ENCODE results near the gene NT5C3B. TPM values are rescaled to one million over a fixed set of nuclear protein-coding genes. Genes with fewer than 3 reads are reported as not detected.
"Not testable (repeated sequence)": the region's sequence is repeated elsewhere in the genome, so short reads cannot be mapped to it uniquely, and the experiment has no call there.

The NT5C3B gene
- total and polyA plus RNA-seq, 4 donors = 34.9 to 68.5 (median 37.9) TPM

GRCh38 chr17:41848788-41849187, 12.8 kb upstream of the NT5C3B start:
- H3K4me3 ChIP-seq = no peak overlapping the region
- no peaks in the 10 kb centered on the region for H3K27me3 ChIP-seq (ENCODE audit: control insufficient read depth in 3 of 3, insufficient read depth in 3 of 3, low read length in 2 of 3)
- peaks cover 0 to 6% (median 4%) of the 10 kb centered on the region in 4 donors for H3K36me3 ChIP-seq (ENCODE audit: control insufficient read depth in 4 of 4, insufficient read depth in 4 of 4, low read length in 4 of 4)
- H3K9me3 ChIP-seq (ENCODE audit: control insufficient read depth in 4 of 4, insufficient read depth in 3 of 4, low read length in 3 of 4) = no peaks in the 10 kb centered on the region
- no peak for DNase-seq
- no peak for ATAC-seq (ENCODE audit: insufficient read depth, low FRiP score)
- H3K9ac ChIP-seq (ENCODE audit: insufficient read depth in 1 of 2, low read length in 2 of 2) = no peak overlapping the region
- H3K27ac ChIP-seq (ENCODE audit: low read depth in 1 of 2, low read length in 1 of 2) = no peak overlapping the region
- WGBS, 2 donors = 74 to 86% methylated on average over 4 of the region's 4 CpGs
- no peak for TF ChIP-seq CTCF (IDR thresholded peaks at IDR 0.05; ENCODE audit: control extremely low read depth, extremely low read depth)
- peaks cover 0 to 10% (median 5%) of the 10 kb centered on the region in 5 donors for H3K4me1 ChIP-seq (ENCODE audit: control insufficient read depth in 5 of 5, insufficient read depth in 5 of 5, low read length in 5 of 5)

- H3K36me3 ChIP-seq (ENCODE audit: control insufficient read depth in 4 of 4, insufficient read depth in 4 of 4, low read length in 4 of 4) = peaks cover 0 to 2% (median 0%) of the 10 kb centered on the region in 4 donors
- no peak for DNase-seq
- no peaks in the 10 kb centered on the region for H3K9me3 ChIP-seq (ENCODE audit: control insufficient read depth in 4 of 4, insufficient read depth in 3 of 4, low read length in 3 of 4)
- no peak overlapping the region for H3K27ac ChIP-seq (ENCODE audit: low read depth in 1 of 2, low read length in 1 of 2)
- no peaks in the 10 kb centered on the region for H3K27me3 ChIP-seq (ENCODE audit: control insufficient read depth in 3 of 3, insufficient read depth in 3 of 3, low read length in 2 of 3)
- H3K4me3 ChIP-seq = no peak overlapping the region
- ATAC-seq (ENCODE audit: insufficient read depth, low FRiP score) = no peak
- no peak overlapping the region for H3K9ac ChIP-seq (ENCODE audit: insufficient read depth in 1 of 2, low read length in 2 of 2)
- H3K4me1 ChIP-seq (ENCODE audit: control insufficient read depth in 5 of 5, insufficient read depth in 5 of 5, low read length in 5 of 5) = peaks cover 0 to 6% (median 0%) of the 10 kb centered on the region in 5 donors
- TF ChIP-seq CTCF (IDR thresholded peaks at IDR 0.05; ENCODE audit: control extremely low read depth, extremely low read depth) = no peak
- WGBS, 2 donors = 93 to 94% methylated on average over 6 of the region's 6 CpGs
Observed at GRCh38 chr17:41844971-41845370, 8.9 kb upstream of the NT5C3B start.

- not testable (repeated sequence) for H3K9me3 ChIP-seq (ENCODE audit: control insufficient read depth in 4 of 4, insufficient read depth in 3 of 4, low read length in 3 of 4); H3K36me3 ChIP-seq (ENCODE audit: control insufficient read depth in 4 of 4, insufficient read depth in 4 of 4, low read length in 4 of 4); ATAC-seq (ENCODE audit: insufficient read depth, low FRiP score); H3K27me3 ChIP-seq (ENCODE audit: control insufficient read depth in 3 of 3, insufficient read depth in 3 of 3, low read length in 2 of 3); H3K9ac ChIP-seq (ENCODE audit: insufficient read depth in 1 of 2, low read length in 2 of 2); H3K4me3 ChIP-seq; H3K4me1 ChIP-seq (ENCODE audit: control insufficient read depth in 5 of 5, insufficient read depth in 5 of 5, low read length in 5 of 5); DNase-seq; H3K27ac ChIP-seq (ENCODE audit: low read depth in 1 of 2, low read length in 1 of 2)
- WGBS, 2 donors = 58 to 87% methylated on average over 6 of the region's 6 CpGs
Observed at GRCh38 chr17:41840781-41841180, 4.7 kb upstream of the NT5C3B start.

- H3K9me3 ChIP-seq (ENCODE audit: control insufficient read depth in 4 of 4, insufficient read depth in 3 of 4, low read length in 3 of 4); H3K4me3 ChIP-seq; H3K27ac ChIP-seq (ENCODE audit: low read depth in 1 of 2, low read length in 1 of 2); H3K9ac ChIP-seq (ENCODE audit: insufficient read depth in 1 of 2, low read length in 2 of 2); H3K27me3 ChIP-seq (ENCODE audit: control insufficient read depth in 3 of 3, insufficient read depth in 3 of 3, low read length in 2 of 3); DNase-seq; ATAC-seq (ENCODE audit: insufficient read depth, low FRiP score); H3K4me1 ChIP-seq (ENCODE audit: control insufficient read depth in 5 of 5, insufficient read depth in 5 of 5, low read length in 5 of 5); H3K36me3 ChIP-seq (ENCODE audit: control insufficient read depth in 4 of 4, insufficient read depth in 4 of 4, low read length in 4 of 4): not testable (repeated sequence)
- 95 to 100% methylated on average over 2 of the region's 2 CpGs for WGBS, 2 donors
Observed at GRCh38 chr17:41839448-41839847, 3.4 kb upstream of the NT5C3B start.
